Psoas muscle (tissue), 8 donors: ENCODE results near the gene NFXL1. TPM values are rescaled to one million over a fixed set of nuclear protein-coding genes. Genes with fewer than 3 reads are reported as not detected.
A peak's percentile ranks its signal among the peaks of the same experiment; 100 is the strongest.
"Not testable (repeated sequence)": the region's sequence is repeated elsewhere in the genome, so short reads cannot be mapped to it uniquely, and the experiment has no call there.

Experiments used
- ATAC-seq, 4 donors: fragments of 200-7000 bp; cut with Tn5 transposase; one replicate each; pipeline ENCODE4 v1.9.1; 2020; ENCODE audit warnings: moderate library complexity in 3 of 4, mild to moderate bottlenecking in 2 of 4
- DNase-seq, 2 donors: peaks; one replicate each; pipeline ENCODE4 v3.0.0-alpha.2; 2020
- H3K27ac ChIP-seq: fragments of 200-600 bp; one replicate; pipeline ENCODE4 v1.8.0; 2022
- H3K27me3 ChIP-seq, 3 donors: fragments of 200-600 bp in 1 of 3; one replicate each; pipeline versions ENCODE4 v1.6.1 to v1.8.0; 2013 to 2022; ENCODE audit warnings: low read length in 2 of 3, mild to moderate bottlenecking in 2 of 3, moderate library complexity in 1 of 3; ENCODE audit not compliant: insufficient read depth in 3 of 3
- H3K36me3 ChIP-seq, 2 donors: fragments of 200-600 bp in 1 of 2; one replicate each; pipeline versions ENCODE4 v1.6.1 to v1.8.0; 2013 to 2022; ENCODE audit warnings: low read depth in 1 of 2, mild to moderate bottlenecking in 1 of 2, moderate library complexity in 1 of 2; ENCODE audit not compliant: insufficient read depth in 1 of 2
- H3K4me1 ChIP-seq: fragments of 200-600 bp; one replicate; pipeline ENCODE4 v1.8.0; 2022
- H3K4me3 ChIP-seq: fragments of 200-600 bp; one replicate; pipeline ENCODE4 v1.8.0; 2022; ENCODE audit warnings: mild to moderate bottlenecking
- H3K9me3 ChIP-seq: fragments of 200-600 bp; one replicate; pipeline ENCODE4 v1.8.0; 2022
- CTCF ChIP-seq: fragments of 200-600 bp; IDR thresholded peaks from one replicate; pipeline ENCODE4 v1.8.0; 2022; ENCODE audit warnings: antibody characterized with exemption
- WGBS, 3 donors: extraction: QIAGEN DNeasy Blood & Tissue Kit; methylation state at CpG; one replicate each; pipeline versions ENCODE4 v1.1.6 to v1.1.7; 2013; 5-methylcytosine and 5-hydroxymethylcytosine counted together
- intact Hi-C, 2 donors: fragments of 100-400 bp; cut with DNase I; formaldehyde crosslinking; loops; one replicate each; pipeline versions ENCODE4 v1.11.0 to v1.14.2; 2022
- polyA plus RNA-seq, 3 donors: library from polyadenylated mRNA; stranded (reverse); fragments of 200-250 nt; gene quantifications; one replicate each; pipeline ENCODE4 v1.2.3, GENCODE V29; 2013
- total RNA-seq, 4 donors: library from RNA; stranded (reverse); fragmentation: NEBNext Ultra II Directional in 2 of 4; extraction: Animal tissue kit (Norgen Biotek cat#: 25700) in 2 of 4; gene quantifications; one replicate each; pipeline versions ENCODE4 v1.2.1 to v1.2.4, GENCODE V29; 2021 to 2023
- donor health status: healthy with polysubstance abuse.
- donor health status: DM: no; HTN: no; CAD: no; lungs with moderate emphysema.
- donor health status: Bipolar disorder and iron deficiency.
- donor health status: healthy.
- donor health status: DM: yes; HTN: yes; CAD: no.
- donor health status: DM: no; HTN: no; CAD: no.
- donor health status: DM: no; HTN: no; CAD: no.
- donor health status: DM: yes; HTN: yes; CAD: no.

The NFXL1 gene
- total and polyA plus RNA-seq, 7 donors = 3.1 to 6.0 (median 4.9) TPM

- Histone ChIP-seq H3K9me3 (no peaks in the 10 kb centered on the region), H3K27me3 (peaks cover 0 to 6% (median under 1%) of the 10 kb centered on the region in 3 donors), H3K27ac (no peak overlapping the region), H3K4me3 (no peak overlapping the region), H3K36me3 (no peaks in the 10 kb centered on the region), H3K4me1 (no peaks in the 10 kb centered on the region)
- DNase-seq (no peak), ATAC-seq (no peak)
- WGBS, 3 donors = 21 to 29% (median 29%) methylated on average over 2 of the region's 2 CpGs
- TF ChIP-seq CTCF = no peak
- intact Hi-C loops = loop anchor here (5.0 to 10.0 kb wide), 2 partner anchors 244 to 266 kb away; no protein-coding TSS in a partner anchor
Observed at GRCh38 chr4:47930971-47931804, 16.8 kb upstream of the NFXL1 start.

GRCh38 chr4:47929682-47930201 is 15.4 kb upstream of the NFXL1 start:
- Histone ChIP-seq H3K4me3 (no peak overlapping the region), H3K36me3 (no peaks in the 10 kb centered on the region), H3K4me1 (no peaks in the 10 kb centered on the region), H3K27me3 (peaks cover 0 to 6% (median 0%) of the 10 kb centered on the region in 3 donors), H3K27ac (no peak overlapping the region), H3K9me3 (no peaks in the 10 kb centered on the region)
- no peak for TF ChIP-seq CTCF
- 57 to 74% (median 69%) methylated on average over 4 of the region's 4 CpGs for WGBS, 3 donors
- DNase-seq (no peak), ATAC-seq (no peak)
- intact Hi-C loops = loop anchor here (5.0 to 10.0 kb wide), 3 partner anchors 158 to 265 kb away; no protein-coding TSS in a partner anchor

- Histone ChIP-seq H3K4me3 (no peak overlapping the region), H3K36me3 (no peaks in the 10 kb centered on the region), H3K27me3 (peaks cover 0 to 6% (median 0%) of the 10 kb centered on the region in 3 donors), H3K27ac (no peak overlapping the region), H3K4me1 (no peaks in the 10 kb centered on the region), H3K9me3 (no peaks in the 10 kb centered on the region)
- DNase-seq = peak in 1 of 2 donors; percentile 15
- peak; percentile 66 for TF ChIP-seq CTCF
- peak; percentile 54 to 86 (median 78) for ATAC-seq
- intact Hi-C loops = loop anchor here (2.0 to 5.0 kb wide), 2 partner anchors 158 to 161 kb away; no protein-coding TSS in a partner anchor
- 9 to 10% (median 10%) methylated on average over 15 of the region's 15 CpGs for WGBS, 3 donors
Observed at GRCh38 chr4:47926667-47927258, 12.4 kb upstream of the NFXL1 start.

GRCh38 chr4:47923261-47923608 is 8.9 kb upstream of the NFXL1 start:
- WGBS, 3 donors = 67 to 82% (median 69%) methylated on average over 8 of the region's 8 CpGs
- H3K27ac ChIP-seq, H3K4me3 ChIP-seq, H3K9me3 ChIP-seq, ATAC-seq, DNase-seq, H3K4me1 ChIP-seq, intact Hi-C loops, H3K36me3 ChIP-seq, H3K27me3 ChIP-seq: not testable (repeated sequence)

GRCh38 chr4:47922436-47923260 is 8.3 kb upstream of the NFXL1 start:
- DNase-seq, intact Hi-C loops, H3K27me3 ChIP-seq, H3K9me3 ChIP-seq, H3K36me3 ChIP-seq, H3K27ac ChIP-seq, H3K4me1 ChIP-seq, ATAC-seq, H3K4me3 ChIP-seq: not testable (repeated sequence)
- WGBS, 3 donors = 65 to 70% (median 67%) methylated on average over 17 of the region's 17 CpGs

- H3K27ac ChIP-seq = not testable (repeated sequence)
Observed at GRCh38 chr4:47917163-47917562, 2.8 kb upstream of the NFXL1 start.

More at GRCh38 chr4:47917163-47917562, 2.8 kb upstream of the NFXL1 start:
- intact Hi-C loops = loop anchor here in 1 of 2 donors (10.0 kb wide), 1 partner anchor 358 kb away; no protein-coding TSS in a partner anchor
- 91 to 98% (median 96%) methylated on average over 1 of the region's 1 CpG for WGBS, 3 donors
- not testable (repeated sequence) for H3K4me3 ChIP-seq, H3K27me3 ChIP-seq, ATAC-seq, H3K9me3 ChIP-seq, H3K4me1 ChIP-seq, DNase-seq, H3K36me3 ChIP-seq
